SK-N-SH (cell line): ENCODE results near the gene MIOS.

Experiments
- CTCF ChIP-seq: fragments of 200-600 bp; sonication (generic); IDR thresholded peaks from 2 replicates; pipeline ENCODE4 v1.6.1; 2017; ENCODE audit warnings: antibody characterized with exemption, mild to moderate bottlenecking, moderate library complexity
- ELF1 ChIP-seq: IDR thresholded peaks from 2 replicates; pipeline ENCODE4 v1.4.0; 2012
- EP300 ChIP-seq, 2 experiments: IDR thresholded peaks; 2 replicates each; pipeline versions ENCODE4 v1.4.0 to v1.6.1; 2012; ENCODE audit warnings: borderline replicate concordance in 1 of 2, low read depth in 1 of 2, low read length in 1 of 2
- FOXM1 ChIP-seq: IDR thresholded peaks from 2 replicates; pipeline ENCODE4 v1.4.0; 2012; ENCODE audit warnings: low read depth, mild to moderate bottlenecking
- NRF1 ChIP-seq: IDR thresholded peaks from 2 replicates; pipeline ENCODE4 v1.6.1; 2012; ENCODE audit warnings: low read depth, mild to moderate bottlenecking, low read length
- SIN3A ChIP-seq: IDR thresholded peaks from 2 replicates; pipeline ENCODE4 v1.6.1; 2012; ENCODE audit warnings: low read depth, mild to moderate bottlenecking, low read length, moderate library complexity, borderline replicate concordance
- SMC3 ChIP-seq: IDR thresholded peaks from 2 replicates; pipeline ENCODE4 v1.6.1; 2012; ENCODE audit warnings: low read depth, low read length, improper control_type of control experiment
- TAF1 ChIP-seq: IDR thresholded peaks from 2 replicates; pipeline ENCODE4 v1.6.1; 2012; ENCODE audit warnings: low read depth, mild to moderate bottlenecking, low read length, moderate library complexity, borderline replicate concordance
- TCF12 ChIP-seq: IDR thresholded peaks from 2 replicates; pipeline ENCODE4 v1.4.0; 2012
- USF2 ChIP-seq: fragments of 150-350 bp; IDR thresholded peaks from 2 replicates; pipeline ENCODE4 v1.6.1; 2017; ENCODE audit warnings: antibody characterized with exemption, low read length, low read depth, borderline replicate concordance

GRCh38 chr7:7639421-7639820 lies 72.7 kb downstream of the MIOS start:
- TF ChIP-seq FOXM1 (no peak), TAF1 (no peak), TCF12 (no peak), EP300 (IDR thresholded peaks at IDR 0.05; ENCODE audit: borderline replicate concordance in 1 of 2, low read depth in 1 of 2, low read length in 1 of 2) (no peak), USF2 (no peak), CTCF (no peak), NRF1 (no peak), SIN3A (no peak), ELF1 (no peak), SMC3 (no peak)
